Activated CD4-positive, alpha-beta T cell treated with anti-CD3 and anti-CD28 coated beads, Interleukin-2, amount 10 ng/mL, durations not matched to agents 7 days and 5 days (primary cell): ENCODE data around the gene INVS. TPM values are rescaled to one million over a fixed set of nuclear protein-coding genes. Genes with fewer than 3 reads are reported as not detected.
A peak's percentile ranks its signal among the peaks of the same experiment; 100 is the strongest.
"Not testable (repeated sequence)": the region's sequence is repeated elsewhere in the genome, so short reads cannot be mapped to it uniquely, and the experiment has no call there.

Source experiments
- CTCF ChIA-PET: fragments of 350-600 bp; sonication (Branson Sonifier 250); formaldehyde crosslinking; loops from one replicate; lab custom pipeline; 2021; ENCODE audit warnings: antibody characterized with exemption; lab: Charles Lee
- POLR2A ChIA-PET: fragments of 350-600 bp; sonication (Branson Sonifier 250); formaldehyde crosslinking; loops from one replicate; lab custom pipeline; 2021; ENCODE audit warnings: antibody characterized with exemption; lab: Charles Lee
- DNase-seq: peaks from one replicate; pipeline ENCODE4 v3.0.0-alpha.2; 2020
- H3K27ac Mint-ChIP-seq: one replicate; pipeline ENCODE4 v1.8.0; 2021; ENCODE audit warnings: mild to moderate bottlenecking, moderate library complexity, mixed read lengths
- H3K27me3 Mint-ChIP-seq: one replicate; pipeline ENCODE4 v1.8.0; 2021; ENCODE audit warnings: mixed read lengths
- H3K36me3 Mint-ChIP-seq: one replicate; pipeline ENCODE4 v1.8.0; 2021; ENCODE audit warnings: low read depth, mixed read lengths
- H3K4me1 Mint-ChIP-seq: one replicate; pipeline ENCODE4 v1.8.0; 2021; ENCODE audit warnings: mixed read lengths
- H3K4me3 Mint-ChIP-seq: one replicate; pipeline ENCODE4 v1.8.0; 2021; ENCODE audit warnings: mild to moderate bottlenecking, moderate library complexity, mixed read lengths
- H3K9me3 Mint-ChIP-seq: one replicate; pipeline ENCODE4 v1.8.0; 2021; ENCODE audit warnings: mixed read lengths
- total RNA-seq, 2 experiments: library from RNA; stranded (reverse); gene quantifications; one replicate each; pipeline ENCODE4 v1.2.3, GENCODE V29; 2021

The INVS gene
- total RNA-seq, 2 experiments from 2014 or later, result 15.8 to 16.9 TPM

GRCh38 chr9:100069068-100069467 lies 30.0 kb upstream of the INVS start:
- H3K27me3 Mint-ChIP-seq, H3K4me3 Mint-ChIP-seq, DNase-seq, POLR2A ChIA-PET, H3K4me1 Mint-ChIP-seq, CTCF ChIA-PET, H3K9me3 Mint-ChIP-seq, H3K27ac Mint-ChIP-seq: not testable (repeated sequence)
- H3K36me3 Mint-ChIP-seq, result peaks cover 10% of the 10 kb centered on the region

DNA sequence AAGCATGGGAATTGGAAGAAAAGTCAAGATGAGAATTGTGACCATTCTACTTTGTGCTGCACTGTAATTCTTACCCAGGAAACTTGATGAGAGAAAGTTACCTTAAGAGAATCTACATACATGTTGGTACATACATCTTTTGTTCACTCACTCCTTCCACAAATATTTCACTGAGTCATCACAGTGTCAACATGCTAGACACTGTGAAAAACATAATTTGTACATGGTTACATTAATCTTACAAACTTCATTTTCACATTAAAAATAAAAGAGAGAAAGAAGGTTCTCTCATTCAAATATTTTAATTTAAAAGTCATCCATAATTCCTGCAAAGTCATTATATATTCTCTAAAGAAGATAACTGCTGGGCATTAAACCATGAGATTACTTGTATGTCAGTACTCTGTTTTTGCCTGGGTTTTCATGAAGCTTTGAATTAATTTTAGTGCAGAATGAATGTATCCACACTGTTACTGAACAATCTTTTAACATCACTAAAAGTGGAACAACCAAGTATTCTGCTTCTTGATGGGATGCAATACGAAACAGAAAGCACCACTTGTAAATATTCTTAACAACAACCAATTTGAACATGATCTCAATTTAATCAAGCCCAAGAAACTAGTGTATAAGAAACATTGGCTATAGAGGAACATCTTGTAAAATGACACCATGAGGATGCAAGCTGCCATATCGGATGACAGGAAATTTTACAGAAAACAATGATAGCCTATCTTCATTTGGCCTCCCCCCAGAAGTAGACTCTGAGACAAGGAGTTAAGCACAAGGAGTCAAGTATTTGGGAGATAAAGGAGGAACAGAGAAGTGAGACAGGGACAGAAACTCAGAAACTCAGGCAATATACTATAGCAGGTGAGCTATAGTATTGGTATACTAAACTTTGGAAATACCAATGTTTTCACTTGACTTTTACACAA lies 28.7 kb upstream of the INVS start:
- Mint-ChIP-seq H3K9me3 (no peaks in the 10 kb centered on the region), H3K36me3 (peaks cover 10% of the 10 kb centered on the region), H3K4me3 (no peak overlapping the region), H3K27me3 (no peaks in the 10 kb centered on the region), H3K4me1 (peaks cover 8% of the 10 kb centered on the region), H3K27ac (no peak overlapping the region)
- DNase-seq, result no peak
- POLR2A ChIA-PET, result no interaction called here
- CTCF ChIA-PET, result no interaction called here

DNA sequence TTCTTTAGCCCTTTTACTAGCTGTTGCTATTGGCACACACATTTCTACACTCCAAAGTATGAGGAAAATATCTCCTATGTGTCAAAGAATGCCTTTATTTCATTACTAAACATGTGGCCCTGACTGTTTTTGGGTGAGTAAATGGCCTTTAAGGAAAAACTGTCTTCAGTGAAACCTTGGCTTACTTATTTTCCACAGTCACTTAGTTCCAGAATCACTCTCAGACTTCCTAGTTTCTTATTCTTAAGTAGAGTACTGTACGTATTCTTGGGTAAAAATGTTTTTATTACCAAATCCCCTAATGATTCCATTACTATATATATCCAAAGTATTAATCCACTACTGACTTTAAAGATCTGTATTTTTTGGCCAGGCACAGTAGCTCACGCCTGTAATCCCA lies 27.8 kb upstream of the INVS start:
- H3K36me3 Mint-ChIP-seq, result peaks cover 13% of the 10 kb centered on the region
- H3K4me3 Mint-ChIP-seq, result no peak overlapping the region
- ChIA-PET CTCF (no interaction called here), POLR2A (no interaction called here)
- no peaks in the 10 kb centered on the region for H3K27me3 Mint-ChIP-seq
- no peak for DNase-seq
- no peaks in the 10 kb centered on the region for H3K9me3 Mint-ChIP-seq
- no peak overlapping the region for H3K27ac Mint-ChIP-seq
- peaks cover 8% of the 10 kb centered on the region for H3K4me1 Mint-ChIP-seq

GRCh38 chr9:100072805-100073204 lies 26.2 kb upstream of the INVS start:
- H3K9me3 Mint-ChIP-seq, result peaks cover 5% of the 10 kb centered on the region
- no peak overlapping the region for H3K4me3 Mint-ChIP-seq
- peaks cover 14% of the 10 kb centered on the region for H3K36me3 Mint-ChIP-seq
- H3K4me1 Mint-ChIP-seq, result peaks cover 3% of the 10 kb centered on the region
- no peak overlapping the region for H3K27ac Mint-ChIP-seq
- ChIA-PET CTCF (no interaction called here), POLR2A (no interaction called here)
- H3K27me3 Mint-ChIP-seq, result no peaks in the 10 kb centered on the region
- DNase-seq, result no peak

DNA sequence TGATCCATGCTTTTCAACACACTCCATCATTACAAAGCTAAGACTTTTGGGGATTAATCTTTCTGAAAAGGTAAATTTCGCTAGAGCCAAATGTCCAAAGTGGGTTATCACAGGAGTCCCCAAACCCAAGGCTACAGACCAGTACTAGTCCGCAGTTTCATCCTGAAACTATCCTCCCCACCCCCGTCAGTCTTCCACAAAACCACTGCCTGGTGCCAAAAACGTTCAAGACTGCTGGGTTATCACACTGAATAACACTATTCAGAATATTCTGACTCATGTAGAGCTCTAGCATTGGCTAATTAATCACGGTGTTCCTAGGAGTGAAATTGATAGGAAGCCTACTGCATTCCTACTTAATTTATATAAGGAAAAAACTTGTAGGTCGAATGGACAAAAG lies 24.9 kb upstream of the INVS start:
- POLR2A ChIA-PET, result no interaction called here
- no peaks in the 10 kb centered on the region for H3K27me3 Mint-ChIP-seq
- DNase-seq, result no peak
- H3K9me3 Mint-ChIP-seq, result peaks cover 6% of the 10 kb centered on the region
- H3K36me3 Mint-ChIP-seq, result peaks cover 18% of the 10 kb centered on the region
- H3K4me1 Mint-ChIP-seq, result peaks cover 3% of the 10 kb centered on the region
- no peak overlapping the region for H3K4me3 Mint-ChIP-seq
- no peak overlapping the region for H3K27ac Mint-ChIP-seq
- CTCF ChIA-PET, result no interaction called here

DNA sequence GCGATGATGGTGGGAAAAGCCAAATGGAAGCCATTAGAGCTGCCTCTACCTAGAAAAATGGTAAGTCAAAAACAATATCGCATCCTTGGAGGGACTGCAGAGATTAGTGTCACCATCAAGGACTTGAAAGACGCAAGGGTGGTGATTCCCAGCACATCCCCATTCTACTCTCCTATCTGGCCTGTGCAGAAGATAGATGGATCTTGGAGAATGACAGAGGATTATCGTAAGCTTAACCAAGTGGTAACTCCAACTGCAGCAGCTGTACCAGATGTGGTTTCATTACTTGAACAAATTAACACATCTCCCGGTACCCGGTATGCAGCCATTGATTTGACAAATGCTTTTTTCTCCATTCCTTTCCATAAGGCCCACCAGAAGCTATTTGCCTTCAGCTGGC lies 24.1 kb upstream of the INVS start:
- ChIA-PET POLR2A (interaction anchor here (0.6 kb wide), 1 partner anchor 369 kb away, joined by 3 read pairs; no protein-coding TSS in a partner anchor), CTCF (interaction anchor here (1.4 kb wide), 1 partner anchor 34 kb away, joined by 3 read pairs; no protein-coding TSS in a partner anchor)
- H3K4me3 Mint-ChIP-seq, result no peak overlapping the region
- no peak for DNase-seq
- H3K9me3 Mint-ChIP-seq, result peaks cover 6% of the 10 kb centered on the region
- H3K36me3 Mint-ChIP-seq, result peaks cover 17% of the 10 kb centered on the region
- H3K4me1 Mint-ChIP-seq, result peaks cover 3% of the 10 kb centered on the region
- no peak overlapping the region for H3K27ac Mint-ChIP-seq
- no peaks in the 10 kb centered on the region for H3K27me3 Mint-ChIP-seq

- H3K4me3 Mint-ChIP-seq, H3K27me3 Mint-ChIP-seq, H3K27ac Mint-ChIP-seq, H3K9me3 Mint-ChIP-seq, H3K4me1 Mint-ChIP-seq, POLR2A ChIA-PET, DNase-seq: not testable (repeated sequence)
- CTCF ChIA-PET, result interaction anchor here (1.4 kb wide), 1 partner anchor 33 kb away, joined by 3 read pairs; no protein-coding TSS in a partner anchor
- peaks cover 17% of the 10 kb centered on the region for H3K36me3 Mint-ChIP-seq
These were observed 22.8 kb upstream of the INVS start for GRCh38 chr9:100076256-100076655.

DNA sequence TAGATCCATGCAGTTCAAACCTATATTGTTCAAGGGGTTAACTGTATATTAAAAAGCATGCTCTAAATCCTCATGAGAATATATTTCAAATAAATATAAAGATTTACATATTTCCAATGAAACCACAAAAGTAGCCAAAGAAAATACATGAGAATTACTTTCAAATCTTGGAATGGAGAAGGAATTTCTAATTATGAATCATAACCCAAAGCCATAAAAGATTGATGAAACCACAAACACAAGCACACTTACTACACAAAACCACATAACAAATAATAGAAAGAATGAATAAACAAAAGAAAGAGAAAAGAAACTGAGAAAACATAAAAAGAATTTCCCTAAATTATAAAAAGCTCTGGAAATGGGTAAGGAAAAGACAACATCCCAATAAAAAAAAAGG lies 16.3 kb upstream of the INVS start:
- ChIA-PET CTCF (no interaction called here), POLR2A (no interaction called here)

DNA sequence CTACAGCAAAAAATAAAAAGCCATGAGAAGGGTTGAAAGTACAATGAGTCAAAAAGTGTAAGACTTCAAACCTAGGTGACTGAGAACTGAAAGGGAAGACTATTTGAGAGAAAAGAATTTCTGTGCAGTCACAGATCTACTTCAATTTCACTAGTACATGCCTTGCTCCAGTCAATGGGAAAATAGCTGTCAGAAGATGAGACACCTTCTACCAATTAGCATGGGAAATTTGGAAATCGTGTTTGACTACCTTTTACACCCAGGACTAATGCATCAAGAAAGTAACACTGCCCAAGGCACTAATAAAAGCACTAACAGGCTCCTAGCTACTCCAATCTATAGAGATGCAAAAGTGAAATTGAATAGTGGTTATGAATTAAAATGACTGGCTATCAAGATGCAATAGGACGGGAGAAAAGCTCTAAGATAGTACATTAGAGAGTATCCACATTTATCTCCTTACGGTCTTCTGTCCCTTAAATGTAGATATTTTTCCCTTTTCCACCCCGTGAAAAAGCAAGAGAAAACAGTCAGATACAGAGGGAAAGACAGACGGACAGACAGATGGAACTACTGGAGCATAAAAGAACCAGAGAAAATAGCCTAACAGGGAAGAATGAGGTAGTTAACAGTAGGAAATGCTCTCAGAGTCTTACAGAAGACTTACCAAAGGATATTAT lies 15.5 kb upstream of the INVS start:
- Mint-ChIP-seq H3K27ac (no peak overlapping the region), H3K27me3 (no peaks in the 10 kb centered on the region), H3K36me3 (peaks cover 3% of the 10 kb centered on the region), H3K4me1 (peaks cover 44% of the 10 kb centered on the region), H3K9me3 (no peaks in the 10 kb centered on the region), H3K4me3 (no peak overlapping the region)
- ChIA-PET CTCF (interaction anchor here (0.6 to 1.7 kb wide), 3 partner anchors 11 to 195 kb away, joined by 3 to 4 read pairs (median 4); partner anchors contain the start of gene ERP44), POLR2A (no interaction called here)
- DNase-seq, result no peak

More for the DNA sequence above, 16.3 kb upstream of the INVS start:
- Mint-ChIP-seq H3K27me3 (no peaks in the 10 kb centered on the region), H3K4me3 (no peak overlapping the region), H3K4me1 (peaks cover 37% of the 10 kb centered on the region), H3K9me3 (peaks cover under 1% of the 10 kb centered on the region), H3K36me3 (peaks cover 5% of the 10 kb centered on the region), H3K27ac (peak overlapping the region; percentile 27)
- no peak for DNase-seq

DNA sequence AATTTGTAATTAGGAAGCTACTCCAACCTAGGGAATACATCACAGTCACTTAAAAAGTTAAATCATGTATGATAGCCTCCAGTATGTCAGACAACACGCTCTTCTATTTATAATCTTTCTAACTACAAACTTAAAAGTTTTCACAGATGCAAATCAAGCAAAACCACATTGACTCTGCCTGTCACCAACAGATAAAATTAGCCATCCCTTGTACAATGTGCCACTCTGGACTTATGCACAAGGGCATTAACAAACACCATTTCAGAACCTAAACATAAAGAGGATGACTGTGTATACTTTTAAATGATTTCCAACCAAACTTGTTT lies 15.0 kb upstream of the INVS start:
- Mint-ChIP-seq H3K27ac (no peak overlapping the region), H3K4me3 (no peak overlapping the region), H3K4me1 (peaks cover 46% of the 10 kb centered on the region), H3K9me3 (no peaks in the 10 kb centered on the region), H3K27me3 (no peaks in the 10 kb centered on the region), H3K36me3 (no peaks in the 10 kb centered on the region)
- POLR2A ChIA-PET, result no interaction called here
- DNase-seq, result no peak
- CTCF ChIA-PET, result interaction anchor here (1.4 to 1.7 kb wide), 2 partner anchors 10 to 14 kb away, joined by 3 to 4 read pairs; partner anchors contain the start of gene ERP44

DNA sequence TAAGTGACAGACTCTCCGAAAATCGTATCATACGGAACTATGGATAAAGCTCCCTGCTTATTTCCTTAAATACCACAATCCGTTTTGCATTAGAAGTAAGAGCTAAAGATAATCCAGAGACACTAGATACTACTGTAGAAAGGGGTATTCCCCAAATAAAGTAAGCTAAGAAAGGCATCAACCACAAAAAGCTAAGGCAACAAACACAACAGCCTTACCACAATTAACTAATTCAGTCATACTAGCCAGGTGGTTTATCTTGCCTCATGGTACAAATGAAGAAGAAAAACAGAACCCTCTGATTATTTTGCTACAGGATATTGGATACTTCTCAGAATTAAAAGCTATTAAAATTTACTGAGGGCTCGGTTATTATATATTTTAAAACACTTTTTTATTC lies 14.3 kb upstream of the INVS start:
- Mint-ChIP-seq H3K36me3 (no peaks in the 10 kb centered on the region), H3K4me3 (no peak overlapping the region), H3K9me3 (no peaks in the 10 kb centered on the region), H3K27ac (no peak overlapping the region), H3K4me1 (peaks cover 46% of the 10 kb centered on the region), H3K27me3 (no peaks in the 10 kb centered on the region)
- no peak for DNase-seq
- CTCF ChIA-PET, result interaction anchor here (1.4 to 1.7 kb wide), 2 partner anchors 10 to 13 kb away, joined by 3 to 4 read pairs; partner anchors contain the start of gene ERP44
- POLR2A ChIA-PET, result no interaction called here

GRCh38 chr9:100086097-100086635 lies 12.9 kb upstream of the INVS start:
- CTCF ChIA-PET, result no interaction called here
- H3K27me3 Mint-ChIP-seq, result no peaks in the 10 kb centered on the region
- peaks cover 46% of the 10 kb centered on the region for H3K4me1 Mint-ChIP-seq
- DNase-seq, result no peak
- no peak overlapping the region for H3K4me3 Mint-ChIP-seq
- POLR2A ChIA-PET, result no interaction called here
- no peaks in the 10 kb centered on the region for H3K36me3 Mint-ChIP-seq
- no peak overlapping the region for H3K27ac Mint-ChIP-seq
- no peaks in the 10 kb centered on the region for H3K9me3 Mint-ChIP-seq

GRCh38 chr9:100087218-100087617 lies 11.8 kb upstream of the INVS start:
- ChIA-PET POLR2A (no interaction called here), CTCF (interaction anchor here (0.6 to 1.2 kb wide), 2 partner anchors 15 to 79 kb away, joined by 3 read pairs; no protein-coding TSS in a partner anchor)
- DNase-seq, result no peak
- Mint-ChIP-seq H3K4me1 (peaks cover 48% of the 10 kb centered on the region), H3K9me3 (no peaks in the 10 kb centered on the region), H3K27ac (no peak overlapping the region), H3K27me3 (no peaks in the 10 kb centered on the region), H3K4me3 (peak overlapping the region; percentile 36), H3K36me3 (no peaks in the 10 kb centered on the region)
